IPS DF 19.7 (cell line): Measurements from ENCODE around the gene S100A7A.
"Not testable (repeated sequence)": the region's sequence is repeated elsewhere in the genome, so short reads cannot be mapped to it uniquely, and the experiment has no call there.

Experiments
- DNase-seq: peaks from one replicate; pipeline ENCODE4 v3.0.0-alpha.2; 2013; ENCODE audit warnings: low read depth, low spot score

The S100A7A gene

GRCh38 chr1:153422450-153423068, 6.2 kb downstream of the S100A7A start:
- DNase-seq, result no peak

- no peak for DNase-seq
Measured at GRCh38 chr1:153426809-153427208, 10.5 kb downstream of the S100A7A start.

GRCh38 chr1:153428073-153428638, 11.8 kb downstream of the S100A7A start:
- DNase-seq, result no peak

- no peak for DNase-seq
Measured at GRCh38 chr1:153428791-153429190, 12.5 kb downstream of the S100A7A start.

- DNase-seq, result no peak
Measured at GRCh38 chr1:153429266-153430165, 13.2 kb downstream of the S100A7A start.

GRCh38 chr1:153430166-153430553, 13.8 kb downstream of the S100A7A start:
- DNase-seq, result no peak

- no peak for DNase-seq
Measured at GRCh38 chr1:153430561-153430960, 14.2 kb downstream of the S100A7A start.

DNA sequence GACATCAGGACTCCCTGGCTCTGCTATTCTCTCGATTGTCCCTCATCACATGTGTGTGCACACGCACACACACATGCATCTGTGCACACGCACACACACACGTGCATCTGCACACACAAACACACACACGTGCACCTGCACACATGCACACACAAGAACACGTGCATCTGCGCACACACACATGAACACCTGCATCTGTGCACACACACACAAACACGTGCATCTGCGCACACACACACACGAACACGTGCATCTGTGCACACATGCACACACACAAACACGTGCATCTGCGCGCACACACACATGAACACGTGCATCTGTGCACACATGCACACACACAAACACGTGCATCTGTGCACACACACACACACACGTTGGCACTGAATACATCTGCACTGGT, 14.7 kb downstream of the S100A7A start:
- no peak for DNase-seq

GRCh38 chr1:153431427-153431826, 15.1 kb downstream of the S100A7A start:
- no peak for DNase-seq

- DNase-seq, result no peak
Measured at GRCh38 chr1:153431928-153432327, 15.6 kb downstream of the S100A7A start.

GRCh38 chr1:153432874-153433681, 16.8 kb downstream of the S100A7A start:
- no peak for DNase-seq

DNA sequence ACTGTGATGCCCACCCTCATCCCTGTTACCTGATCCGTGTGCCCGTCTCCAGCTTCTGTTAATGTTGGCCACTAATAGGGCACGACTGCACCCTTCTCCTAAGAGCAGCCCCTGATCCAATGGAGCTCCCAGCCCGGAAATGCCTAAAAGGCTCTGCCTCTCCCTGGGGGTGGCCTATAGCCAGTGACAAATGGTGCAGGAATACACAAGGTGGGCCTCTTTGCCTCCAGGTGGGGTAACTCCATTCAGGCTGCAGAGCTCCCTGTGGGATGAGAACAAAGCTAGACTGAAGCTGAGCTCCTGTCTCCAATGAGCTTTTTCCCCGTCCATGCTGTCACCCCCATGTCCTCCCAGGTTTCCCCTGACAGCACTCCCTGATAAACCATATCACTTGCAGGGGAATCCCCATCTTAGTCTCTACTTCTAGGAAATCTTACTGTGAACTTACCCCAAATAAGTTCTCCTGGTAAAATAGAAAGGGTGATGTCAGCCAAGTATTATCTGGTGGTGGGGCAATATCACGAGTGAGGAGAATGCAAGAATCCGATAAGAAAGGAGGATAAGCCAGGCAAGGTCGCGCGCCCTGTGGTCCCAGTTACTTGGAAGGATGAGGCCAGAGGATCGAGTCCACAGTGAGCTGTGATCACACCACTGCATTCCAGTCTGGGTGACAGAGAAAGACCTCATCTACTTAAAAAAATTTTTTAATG, 18.6 kb downstream of the S100A7A start:
- no peak for DNase-seq

- no peak for DNase-seq
Measured at GRCh38 chr1:153437236-153437635, 20.9 kb downstream of the S100A7A start.

DNA sequence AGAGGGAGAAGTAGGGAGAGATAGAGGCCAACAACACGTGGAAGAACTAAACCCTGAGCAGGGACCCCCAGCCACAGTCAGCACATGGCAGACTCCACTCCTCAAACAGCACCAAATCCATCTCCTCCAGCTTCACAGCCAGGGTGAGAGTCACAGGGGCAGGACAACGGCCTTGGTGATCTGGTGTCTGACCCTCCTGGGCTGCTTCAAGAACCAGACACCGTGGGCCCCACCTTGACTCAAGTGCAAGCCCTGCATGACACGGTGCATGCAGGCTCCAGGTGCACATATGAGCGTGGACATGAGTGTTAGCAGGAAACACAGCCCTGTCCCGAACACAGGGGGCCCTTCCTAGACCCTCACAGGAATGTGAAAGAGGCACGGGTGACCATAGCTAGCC, 22.3 kb downstream of the S100A7A start:
- DNase-seq, result no peak

GRCh38 chr1:153439273-153439672, 23.0 kb downstream of the S100A7A start:
- DNase-seq, result no peak

GRCh38 chr1:153441238-153441755, 25.0 kb downstream of the S100A7A start:
- DNase-seq, result no peak

- DNase-seq, result no peak
Measured at GRCh38 chr1:153443486-153443885, 27.2 kb downstream of the S100A7A start.

- no peak for DNase-seq
Measured at GRCh38 chr1:153444078-153444477, 27.8 kb downstream of the S100A7A start.

DNA sequence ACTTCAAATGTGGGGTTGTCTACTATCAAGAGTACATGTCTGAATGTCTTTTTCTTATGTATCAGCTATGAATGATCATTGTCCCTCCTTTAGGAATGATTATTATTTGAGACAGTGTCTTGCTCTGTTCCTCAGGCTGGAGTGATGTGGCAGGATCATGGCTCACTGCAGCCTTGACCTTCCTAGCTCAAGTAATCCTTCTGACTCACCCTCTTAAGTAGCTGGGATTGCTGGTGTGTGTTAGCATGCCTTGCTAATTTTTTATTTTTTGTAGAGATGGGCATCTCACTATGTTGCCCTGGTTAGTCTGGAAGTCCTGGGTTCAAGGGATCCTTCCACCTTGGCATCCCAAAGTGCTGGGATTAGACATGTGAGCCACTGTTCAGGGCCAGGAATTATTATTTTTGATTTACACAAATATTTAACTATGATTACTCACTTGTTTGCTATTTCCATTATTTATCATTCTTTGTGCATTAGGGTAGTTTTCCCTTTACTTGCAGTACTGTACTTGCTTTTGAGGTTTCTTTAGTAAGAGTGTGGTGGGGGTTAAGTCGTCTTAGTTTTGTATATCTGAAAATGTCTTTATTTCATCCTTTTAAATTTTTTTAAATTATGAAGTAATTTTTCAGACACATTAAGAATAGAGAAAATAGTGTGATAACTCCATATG, 31.3 kb downstream of the S100A7A start:
- DNase-seq, result no peak

GRCh38 chr1:153448851-153449250, 32.5 kb downstream of the S100A7A start:
- DNase-seq, result not testable (repeated sequence)
